Activated naive CD8-positive, alpha-beta T cell treated with anti-CD3 and anti-CD28 coated beads, Interleukin-2, amount 10 ng/mL, durations not matched to agents 7 days and 5 days (primary cell): ENCODE results near the gene PDLIM4. TPM values are rescaled to one million over a fixed set of nuclear protein-coding genes. Genes with fewer than 3 reads are reported as not detected.

Experiments
- ATAC-seq: fragments of 150-1000 bp; cut with Tn5 transposase; one replicate; pipeline ENCODE4 v1.10.0; 2021; ENCODE audit warnings: low read depth, moderate library complexity
- POLR2A ChIA-PET: fragments of 350-600 bp; sonication (Branson Sonifier 250); formaldehyde crosslinking; loops from one replicate; lab custom pipeline; 2021; ENCODE audit warnings: antibody characterized with exemption; lab: Charles Lee
- DNase-seq: peaks from one replicate; pipeline ENCODE4 v3.0.0; 2021
- H3K27ac Mint-ChIP-seq: one replicate; pipeline ENCODE4 v1.8.0; 2022; ENCODE audit warnings: mild to moderate bottlenecking, mixed read lengths
- H3K27me3 Mint-ChIP-seq: one replicate; pipeline ENCODE4 v1.8.0; 2022; ENCODE audit warnings: mild to moderate bottlenecking, moderate library complexity, mixed read lengths
- H3K36me3 Mint-ChIP-seq: one replicate; pipeline ENCODE4 v1.8.0; 2021; ENCODE audit warnings: mild to moderate bottlenecking, mixed read lengths
- H3K4me1 Mint-ChIP-seq: one replicate; pipeline ENCODE4 v1.8.0; 2021; ENCODE audit warnings: mixed read lengths
- H3K4me3 Mint-ChIP-seq: one replicate; pipeline ENCODE4 v1.8.0; 2022; ENCODE audit warnings: mild to moderate bottlenecking, moderate library complexity, mixed read lengths
- H3K9me3 Mint-ChIP-seq: one replicate; pipeline ENCODE4 v1.8.0; 2021; ENCODE audit warnings: mixed read lengths
- total RNA-seq, 2 experiments: library from RNA; stranded (reverse); gene quantifications; one replicate each; pipeline ENCODE4 v1.2.3, GENCODE V29; 2021

The PDLIM4 gene
- total RNA-seq, 2 experiments from 2014 or later = 0.64 TPM; not detected in 1

DNA sequence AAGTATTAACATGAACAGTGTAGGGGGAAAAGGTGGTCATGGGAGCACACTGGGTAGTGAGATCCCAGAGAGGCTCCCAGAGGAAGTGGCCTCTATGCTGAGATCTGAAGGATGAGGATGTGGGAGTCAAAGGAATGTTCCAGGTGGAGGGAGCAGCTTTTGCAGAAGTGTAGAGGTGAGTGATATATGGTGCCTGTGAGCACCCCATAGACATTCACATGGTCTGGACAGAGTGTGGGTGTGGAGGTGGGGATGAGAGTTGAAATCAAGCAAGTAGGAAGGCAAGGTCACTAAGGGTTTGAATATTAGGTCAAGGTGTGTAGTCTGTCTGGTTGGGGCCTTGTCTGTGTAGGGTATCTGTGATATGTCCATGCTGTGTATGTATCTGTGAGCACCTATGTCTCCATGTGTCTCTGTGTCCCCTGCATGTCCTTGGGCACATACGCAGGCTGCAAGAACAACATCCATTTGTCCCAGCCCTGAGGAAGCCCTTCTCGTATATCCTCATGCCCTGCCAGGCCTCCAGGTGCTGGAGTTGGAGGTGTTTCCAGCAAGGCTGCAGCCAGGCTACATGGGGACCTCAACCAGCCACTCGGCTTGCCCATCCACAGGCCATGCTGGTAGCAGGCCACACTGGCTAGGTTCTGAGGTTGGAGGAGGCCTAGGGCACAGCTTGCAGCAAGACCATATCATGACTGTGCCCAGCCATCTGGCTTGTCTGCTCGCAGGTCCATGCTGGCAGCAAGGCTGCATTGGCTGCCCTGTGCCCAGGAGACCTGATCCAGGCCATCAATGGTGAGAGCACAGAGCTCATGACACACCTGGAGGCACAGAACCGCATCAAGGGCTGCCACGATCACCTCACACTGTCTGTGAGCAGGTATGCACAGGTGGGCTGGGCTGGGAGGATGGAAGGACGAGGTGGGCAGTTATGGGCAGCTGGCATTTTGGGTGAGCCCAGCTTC, 4.7 kb downstream of the PDLIM4 start:
- Mint-ChIP-seq H3K27me3 (peaks cover 2% of the 10 kb centered on the region), H3K4me3 (no peak overlapping the region), H3K27ac (no peak overlapping the region), H3K9me3 (no peaks in the 10 kb centered on the region), H3K4me1 (peaks cover 10% of the 10 kb centered on the region), H3K36me3 (no peaks in the 10 kb centered on the region)
- ATAC-seq = no peak
- POLR2A ChIA-PET = no interaction called here
- DNase-seq = no peak

DNA sequence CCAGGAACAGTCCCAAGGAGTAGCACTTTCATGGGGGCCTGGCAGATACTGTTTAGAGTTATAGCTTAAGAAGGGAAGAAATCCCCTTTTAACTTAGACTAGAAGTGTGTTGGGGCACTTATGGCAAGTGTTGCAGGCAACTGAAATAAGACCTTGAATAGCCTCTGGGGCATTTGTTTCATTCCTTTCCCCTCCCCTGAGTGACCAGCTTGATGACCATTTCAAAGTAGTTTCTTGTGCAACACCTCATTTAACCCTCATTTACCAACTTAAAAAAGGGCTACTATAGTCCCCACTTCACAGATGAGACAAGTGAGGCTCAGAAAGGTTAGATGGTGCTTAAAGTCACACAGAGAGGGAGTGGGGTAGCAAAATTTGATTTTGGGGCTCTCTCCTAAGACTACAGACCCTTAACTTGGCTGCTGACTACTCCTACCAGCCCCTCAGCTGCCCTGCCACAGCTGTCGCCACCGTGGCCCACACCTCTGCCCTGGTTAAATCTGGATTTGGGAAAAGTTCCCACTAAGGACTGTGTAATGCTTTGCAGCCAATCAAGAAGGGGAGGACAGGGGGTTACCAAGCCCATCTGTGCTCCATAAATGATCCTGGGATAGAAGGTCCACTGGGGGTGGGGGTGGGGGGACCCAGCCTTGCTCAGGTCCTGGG, 5.5 kb downstream of the PDLIM4 start:
- H3K9me3 Mint-ChIP-seq = no peaks in the 10 kb centered on the region
- ATAC-seq (no peak), DNase-seq (no peak)
- no peaks in the 10 kb centered on the region for H3K36me3 Mint-ChIP-seq
- H3K27ac Mint-ChIP-seq = no peak overlapping the region
- H3K4me1 Mint-ChIP-seq = peaks cover 12% of the 10 kb centered on the region
- no peaks in the 10 kb centered on the region for H3K27me3 Mint-ChIP-seq
- H3K4me3 Mint-ChIP-seq = no peak overlapping the region
- POLR2A ChIA-PET = no interaction called here

DNA sequence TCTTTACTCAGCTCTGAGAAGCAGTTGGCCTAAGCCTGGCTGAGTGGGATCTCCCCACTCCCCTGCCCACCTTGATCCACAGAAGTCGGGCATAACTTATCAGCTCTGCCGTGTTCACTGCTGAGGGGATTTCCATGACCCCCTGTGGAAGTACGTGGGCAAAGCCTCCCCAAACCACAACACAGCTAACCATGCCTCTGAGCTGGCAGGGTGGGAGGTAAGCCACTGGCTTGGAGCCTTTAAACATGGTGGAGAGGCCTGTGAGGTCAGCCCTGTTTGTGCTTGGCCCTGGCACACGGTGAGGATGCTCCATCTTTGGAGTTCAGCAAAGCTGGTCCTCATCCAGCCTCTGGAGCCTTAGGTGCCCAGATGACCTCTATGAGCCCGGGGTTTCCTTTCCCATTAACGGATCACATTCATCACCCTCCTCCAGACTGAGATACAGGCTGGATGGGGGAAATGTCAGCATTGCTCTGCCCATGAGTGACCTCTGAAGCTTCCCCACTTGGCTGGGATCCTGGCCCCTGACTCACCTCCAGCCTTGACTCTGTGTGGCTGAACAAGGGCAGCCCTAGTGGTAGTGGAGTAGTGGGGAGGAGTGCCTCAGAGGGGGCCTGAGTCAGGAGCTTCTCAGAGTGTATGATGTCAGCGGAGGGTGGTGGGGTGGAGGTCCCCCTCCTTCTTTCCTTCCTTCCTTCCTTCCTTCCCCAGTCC, 6.2 kb downstream of the PDLIM4 start:
- H3K27me3 Mint-ChIP-seq = no peaks in the 10 kb centered on the region
- no peaks in the 10 kb centered on the region for H3K36me3 Mint-ChIP-seq
- no peak overlapping the region for H3K4me3 Mint-ChIP-seq
- H3K4me1 Mint-ChIP-seq = peaks cover 12% of the 10 kb centered on the region
- POLR2A ChIA-PET = no interaction called here
- peak overlapping the region; percentile 35 for H3K27ac Mint-ChIP-seq
- ATAC-seq (no peak), DNase-seq (no peak)
- H3K9me3 Mint-ChIP-seq = no peaks in the 10 kb centered on the region

DNA sequence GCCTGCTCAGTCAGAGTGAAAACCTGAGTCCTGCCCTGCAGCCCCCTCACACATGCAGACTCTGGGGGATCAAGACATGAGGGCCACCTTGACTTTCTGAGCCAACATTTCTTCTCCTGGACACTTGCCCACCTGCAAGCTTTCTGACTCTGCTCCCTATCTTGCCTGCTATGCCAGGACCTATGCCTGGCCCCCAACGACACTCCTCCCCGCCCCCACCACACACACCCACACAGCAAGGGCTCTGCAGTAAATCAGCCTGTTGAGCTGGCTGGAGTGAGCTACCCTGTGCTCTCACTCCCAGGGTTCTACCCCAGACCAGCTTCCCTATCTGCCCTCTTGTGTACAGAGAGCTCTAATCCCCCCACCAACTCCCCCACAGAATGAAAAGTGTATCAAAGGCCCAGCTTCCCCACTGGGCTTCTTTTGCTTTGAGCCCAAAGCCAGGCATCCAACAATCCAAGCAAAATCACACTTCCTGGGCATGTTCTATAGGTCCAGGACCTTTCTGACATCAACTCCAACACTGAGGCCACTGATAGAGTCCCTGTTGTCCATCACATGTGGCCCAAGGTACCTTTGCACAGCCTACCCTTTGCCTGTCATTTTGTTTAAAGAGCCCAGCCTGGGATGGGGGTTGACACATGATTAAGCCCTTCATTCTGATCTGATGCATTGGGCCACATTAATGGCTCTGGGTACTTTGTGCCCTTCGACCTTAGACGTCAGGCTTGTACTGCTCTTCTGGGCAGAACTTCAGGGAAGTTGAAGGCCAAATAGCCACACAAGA, 7.2 kb downstream of the PDLIM4 start:
- ATAC-seq (no peak), DNase-seq (no peak)
- no peak overlapping the region for H3K27ac Mint-ChIP-seq
- H3K36me3 Mint-ChIP-seq = no peaks in the 10 kb centered on the region
- H3K4me1 Mint-ChIP-seq = peaks cover 12% of the 10 kb centered on the region
- no peaks in the 10 kb centered on the region for H3K27me3 Mint-ChIP-seq
- POLR2A ChIA-PET = no interaction called here
- H3K4me3 Mint-ChIP-seq = no peak overlapping the region
- no peaks in the 10 kb centered on the region for H3K9me3 Mint-ChIP-seq

DNA sequence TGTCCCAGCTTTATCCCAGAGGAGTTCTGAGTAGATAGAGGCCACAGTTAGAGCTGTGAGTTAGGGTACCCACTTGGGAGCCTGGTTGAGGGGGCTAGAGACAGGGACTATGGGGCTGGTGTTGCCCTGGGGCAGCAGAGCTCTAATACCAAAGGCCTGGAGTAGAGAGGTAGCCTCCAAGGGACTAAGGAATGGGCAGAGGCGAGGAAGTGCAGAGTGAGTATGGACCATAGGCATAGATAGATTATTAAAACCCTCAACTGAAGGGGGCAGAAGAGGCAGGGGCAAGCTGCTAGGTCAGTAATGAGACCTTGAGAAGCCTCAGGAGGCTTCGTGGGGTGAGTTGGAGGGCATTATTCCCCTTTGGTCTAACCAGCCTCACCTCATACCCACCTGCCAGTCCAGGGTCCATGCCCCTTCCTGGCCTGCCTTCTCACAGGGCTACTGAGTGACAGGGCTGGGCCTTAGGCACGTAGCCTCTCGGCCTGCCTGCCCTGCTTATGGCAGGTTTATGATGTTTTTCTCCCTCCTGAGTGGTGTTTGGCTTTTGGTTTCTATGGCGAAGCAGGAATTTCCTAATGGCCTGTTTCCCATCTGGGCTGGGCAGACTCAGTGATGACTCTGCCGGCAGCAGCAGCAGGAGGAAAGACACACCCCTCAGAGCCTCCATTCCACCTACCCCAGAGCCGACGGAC, 8.0 kb downstream of the PDLIM4 start:
- DNase-seq (no peak), ATAC-seq (no peak)
- no peak overlapping the region for H3K27ac Mint-ChIP-seq
- H3K36me3 Mint-ChIP-seq = no peaks in the 10 kb centered on the region
- no peak overlapping the region for H3K4me3 Mint-ChIP-seq
- H3K27me3 Mint-ChIP-seq = no peaks in the 10 kb centered on the region
- peaks cover 8% of the 10 kb centered on the region for H3K4me1 Mint-ChIP-seq
- POLR2A ChIA-PET = no interaction called here
- no peaks in the 10 kb centered on the region for H3K9me3 Mint-ChIP-seq

DNA sequence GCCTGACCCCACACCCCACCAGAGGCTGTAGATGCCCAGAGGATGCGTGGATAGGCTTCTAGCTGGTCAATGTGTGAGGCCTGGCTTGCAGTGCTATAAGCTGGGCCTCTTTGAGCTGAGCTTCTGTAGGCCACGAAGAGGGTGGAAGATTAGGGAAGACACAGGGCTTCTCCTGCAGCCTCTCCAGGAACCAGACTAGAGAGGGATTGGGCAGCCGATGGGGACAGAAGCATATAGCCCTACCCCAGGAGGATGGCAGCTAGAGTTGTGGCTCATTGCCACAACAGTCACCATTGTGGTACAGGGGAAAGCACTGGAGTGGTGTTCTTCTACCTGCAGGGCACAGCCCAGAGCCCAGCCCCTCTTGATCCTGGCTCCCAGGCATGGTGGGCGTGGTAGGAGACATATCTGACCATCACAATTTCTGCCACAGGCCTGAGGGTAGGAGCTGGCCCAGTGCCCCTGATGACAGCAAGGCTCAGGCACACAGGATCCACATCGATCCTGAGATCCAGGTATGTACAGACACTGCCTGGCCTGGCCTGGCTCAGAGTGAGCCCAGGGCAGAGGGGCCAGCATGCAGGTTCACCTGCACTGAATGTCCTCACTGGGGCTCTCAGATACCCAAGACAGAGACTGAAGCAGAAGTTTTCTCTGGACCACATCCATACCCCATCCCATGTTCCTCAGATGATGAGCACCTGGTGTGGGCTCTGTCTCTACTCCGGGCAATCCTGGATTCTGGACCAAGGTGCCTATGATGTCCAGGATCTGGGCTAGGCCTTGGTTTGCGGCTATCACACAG, 8.7 kb downstream of the PDLIM4 start:
- Mint-ChIP-seq H3K36me3 (no peaks in the 10 kb centered on the region), H3K9me3 (no peaks in the 10 kb centered on the region), H3K27ac (no peak overlapping the region), H3K27me3 (no peaks in the 10 kb centered on the region), H3K4me3 (no peak overlapping the region), H3K4me1 (peaks cover 5% of the 10 kb centered on the region)
- ATAC-seq (no peak), DNase-seq (no peak)
- POLR2A ChIA-PET = no interaction called here

DNA sequence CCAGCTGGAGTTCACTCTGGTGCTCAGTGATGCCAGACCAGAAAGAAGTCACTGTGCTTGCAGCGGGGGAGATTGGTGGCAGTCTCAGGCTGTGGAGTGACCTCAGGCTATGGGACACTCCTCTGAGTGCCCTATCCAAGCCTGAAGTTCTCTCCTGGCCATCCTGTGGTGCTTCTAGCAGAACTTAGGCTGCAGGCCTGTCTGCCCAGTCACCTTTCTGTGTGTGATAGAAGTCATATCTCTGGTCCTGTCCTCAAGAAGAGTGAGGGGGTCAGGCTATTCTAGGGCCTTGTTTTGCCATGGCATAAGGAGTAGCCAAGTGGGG, 9.3 kb downstream of the PDLIM4 start:
- Mint-ChIP-seq H3K4me3 (no peak overlapping the region), H3K9me3 (no peaks in the 10 kb centered on the region), H3K27ac (no peak overlapping the region), H3K4me1 (peaks cover 7% of the 10 kb centered on the region), H3K27me3 (no peaks in the 10 kb centered on the region), H3K36me3 (no peaks in the 10 kb centered on the region)
- POLR2A ChIA-PET = no interaction called here
- DNase-seq (no peak), ATAC-seq (no peak)

DNA sequence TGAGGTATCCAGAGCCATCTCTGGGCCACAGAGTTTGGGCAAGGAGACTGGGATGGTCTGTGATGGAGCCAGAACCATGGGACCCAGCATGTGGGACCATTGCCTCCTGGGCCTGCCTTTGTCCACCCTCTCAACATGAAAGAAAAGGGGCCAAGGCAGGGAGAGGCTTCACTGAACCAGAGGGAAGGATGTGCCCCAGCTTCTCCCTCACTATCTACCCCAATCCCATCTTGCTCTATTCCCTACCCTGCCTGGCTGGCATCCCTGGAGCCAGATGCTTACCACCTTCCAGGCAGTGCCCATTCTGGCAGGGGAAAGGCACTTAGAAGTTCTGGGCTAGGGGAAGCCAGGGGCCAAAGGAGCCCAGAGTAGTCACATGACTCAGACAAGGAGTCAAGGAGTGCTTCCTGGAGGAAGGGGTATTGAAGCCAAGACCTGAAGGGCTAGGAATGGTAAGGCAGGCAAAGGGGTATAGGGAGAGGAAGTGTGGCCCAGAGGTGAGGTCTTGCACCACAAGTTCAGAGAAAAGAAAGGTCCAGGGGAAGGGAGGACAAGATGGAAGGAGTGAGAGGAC, 9.8 kb downstream of the PDLIM4 start:
- Mint-ChIP-seq H3K4me3 (no peak overlapping the region), H3K27ac (peak overlapping the region; percentile 36), H3K9me3 (no peaks in the 10 kb centered on the region), H3K4me1 (peaks cover 9% of the 10 kb centered on the region), H3K36me3 (no peaks in the 10 kb centered on the region), H3K27me3 (no peaks in the 10 kb centered on the region)
- POLR2A ChIA-PET = no interaction called here
- ATAC-seq (no peak), DNase-seq (no peak)

DNA sequence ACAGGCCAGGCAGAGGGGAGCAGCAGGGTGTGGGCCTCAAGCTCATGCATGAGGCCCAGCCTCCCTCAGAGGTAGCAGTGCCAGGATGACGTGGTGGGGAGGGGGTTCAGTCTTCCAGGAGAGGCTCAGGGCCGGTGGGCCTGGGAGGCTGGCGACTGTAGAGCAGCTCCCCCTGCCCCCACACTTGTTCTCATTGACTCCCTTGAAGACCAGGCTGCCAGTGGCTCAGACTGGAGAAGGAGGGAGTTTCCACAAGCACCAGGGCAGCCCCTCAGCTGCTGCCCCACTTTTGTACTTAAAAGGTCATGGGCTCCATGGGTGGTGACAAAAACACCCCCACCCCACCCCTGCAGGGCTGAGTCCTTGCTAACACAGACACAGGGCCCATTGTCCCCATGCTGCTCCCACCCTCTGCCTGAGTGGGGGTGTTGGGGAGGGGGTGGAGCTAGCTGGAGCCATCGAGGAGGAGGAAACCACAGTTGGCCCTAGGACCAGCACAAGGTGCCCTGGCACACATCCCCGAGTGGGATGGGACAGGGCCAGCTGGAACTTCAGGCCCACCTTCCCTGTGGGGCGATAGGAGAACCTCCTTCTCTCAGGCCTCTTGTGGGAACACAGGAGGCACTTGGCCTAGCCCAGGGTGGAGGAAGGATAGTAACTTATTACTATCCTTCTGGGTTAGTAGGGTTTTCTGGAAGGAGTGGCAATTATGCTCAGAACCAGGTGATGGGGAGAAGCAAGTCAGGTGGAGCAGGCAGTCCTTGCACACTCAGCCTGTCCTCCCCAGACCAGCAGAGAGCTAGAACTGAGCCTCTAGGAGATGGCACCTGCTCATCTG, 10.7 kb downstream of the PDLIM4 start:
- Mint-ChIP-seq H3K27me3 (peaks cover 5% of the 10 kb centered on the region), H3K4me1 (peaks cover 13% of the 10 kb centered on the region), H3K36me3 (no peaks in the 10 kb centered on the region), H3K4me3 (no peak overlapping the region), H3K9me3 (no peaks in the 10 kb centered on the region), H3K27ac (no peak overlapping the region)
- POLR2A ChIA-PET = no interaction called here
- no peak for DNase-seq
- no peak for ATAC-seq

DNA sequence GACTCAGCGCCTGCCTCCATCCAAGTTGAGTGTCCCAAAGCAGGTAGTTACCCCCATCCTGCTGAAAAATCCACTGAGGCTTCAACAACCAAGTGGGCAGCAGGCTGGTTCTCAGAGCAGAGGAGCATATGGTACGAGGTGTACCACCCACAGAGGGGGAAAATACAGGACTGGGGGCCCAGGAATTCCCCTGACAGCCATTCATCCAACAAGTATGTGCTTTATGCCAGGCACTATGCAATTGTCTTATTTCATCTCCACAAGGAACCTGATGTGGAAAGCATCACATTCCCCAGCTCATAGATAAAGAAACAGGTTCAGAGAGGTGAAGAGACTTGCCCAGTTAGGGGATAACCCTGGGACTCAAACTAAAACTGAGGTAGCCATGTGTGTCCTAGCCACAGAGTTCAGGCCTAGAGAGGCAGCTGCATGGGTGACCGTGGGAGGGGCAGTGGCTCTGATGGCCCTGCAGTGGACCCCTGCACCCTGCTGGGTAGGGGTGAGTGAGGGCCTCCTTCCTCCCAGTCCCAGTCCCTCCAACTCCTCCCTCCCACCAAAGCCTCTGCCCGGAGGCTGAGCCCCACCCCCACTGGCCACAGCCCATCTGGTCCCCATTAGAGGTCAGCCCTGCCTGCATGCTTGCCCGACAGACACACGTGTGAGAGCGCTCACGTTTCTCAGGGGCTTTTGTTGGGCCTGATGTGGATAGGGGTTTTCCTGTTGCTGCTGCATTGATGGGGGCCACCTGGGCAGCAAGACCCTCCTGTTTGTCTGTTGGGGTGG, 11.5 kb downstream of the PDLIM4 start:
- POLR2A ChIA-PET = no interaction called here

More for the DNA sequence above, 11.5 kb downstream of the PDLIM4 start:
- Mint-ChIP-seq H3K4me3 (no peak overlapping the region), H3K9me3 (no peaks in the 10 kb centered on the region), H3K36me3 (no peaks in the 10 kb centered on the region), H3K27me3 (peaks cover 7% of the 10 kb centered on the region), H3K27ac (no peak overlapping the region), H3K4me1 (peaks cover 13% of the 10 kb centered on the region)
- ATAC-seq = no peak
- DNase-seq = no peak
